ENCODE measurements around the gene ATP1A2. TPM values are rescaled to one million over a fixed set of nuclear protein-coding genes. Genes with fewer than 3 reads are reported as not detected.

Gene ATP1A2
- total RNA-seq, 1 experiment from 2014 or later: 0.15 TPM

GRCh38 chr1:160186246-160186645 is 70.7 kb downstream of the ATP1A2 start:
- ATAC-seq: no peak
- Histone ChIP-seq H3K4me3 (ENCODE audit: low read depth in 2 of 2, low read length in 2 of 2) (no peak overlapping the region), H3K9me3 (ENCODE audit: control insufficient read depth, insufficient read depth, low read depth, low read length) (no peaks in the 10 kb centered on the region), H3K27ac (ENCODE audit: low read length) (no peak overlapping the region), H3K27me3 (ENCODE audit: control insufficient read depth, insufficient read depth, low read length) (no peaks in the 10 kb centered on the region; the same call in 1 of the 2 replicates), H3K4me1 (ENCODE audit: control insufficient read depth, insufficient read depth, low read length) (no peaks in the 10 kb centered on the region), H3K36me3 (ENCODE audit: control insufficient read depth, insufficient read depth, low read length) (no peaks in the 10 kb centered on the region)
- intact Hi-C loops (cut with micrococcal nuclease; ENCODE audit: unreplicated experiment) (no loop called here), in situ Hi-C loops (cut with HindIII; ENCODE audit: low pct_unique_long_range_greater_than_20kb, low sequenced_read_pairs) (no loop called here)
- DNase-seq (ENCODE audit: low read depth, low spot score): no peak
- CTCF ChIA-PET: no interaction called here
- BruUV-seq (replicated peaks): no TSS peak
- POLR2A ChIA-PET: no interaction called here
- TF ChIP-seq CTCF (IDR thresholded peaks at IDR 0.05) (no peak), SIN3A (IDR thresholded peaks at IDR 0.05; ENCODE audit: borderline replicate concordance, insufficient read depth, low read depth, low read length) (no peak), REST (IDR thresholded peaks at IDR 0.05; ENCODE audit: insufficient read depth in 1 of 2, low read depth in 2 of 2, low read length in 1 of 2) (no peak), TCF7L2 (IDR thresholded peaks at IDR 0.05; ENCODE audit: low read depth, low read length) (no peak), POLR2AphosphoS5 (IDR thresholded peaks at IDR 0.05; ENCODE audit: low read depth, low read length) (no peak)

- no peaks in the 10 kb centered on the region for H3K9me3 ChIP-seq (ENCODE audit: control insufficient read depth, insufficient read depth, low read depth, low read length)
- H3K4me1 ChIP-seq (ENCODE audit: control insufficient read depth, insufficient read depth, low read length): no peaks in the 10 kb centered on the region
- no peak for ATAC-seq
- in situ Hi-C loops (cut with HindIII; ENCODE audit: low pct_unique_long_range_greater_than_20kb, low sequenced_read_pairs) (no loop called here), intact Hi-C loops (cut with micrococcal nuclease; ENCODE audit: unreplicated experiment) (no loop called here)
- TF ChIP-seq POLR2AphosphoS5 (IDR thresholded peaks at IDR 0.05; ENCODE audit: low read depth, low read length): no peak
- no peak for TF ChIP-seq REST (IDR thresholded peaks at IDR 0.05; ENCODE audit: insufficient read depth in 1 of 2, low read depth in 2 of 2, low read length in 1 of 2)
- TF ChIP-seq TCF7L2 (IDR thresholded peaks at IDR 0.05; ENCODE audit: low read depth, low read length): no peak
- no peak for TF ChIP-seq SIN3A (IDR thresholded peaks at IDR 0.05; ENCODE audit: borderline replicate concordance, insufficient read depth, low read depth, low read length)
- no peak for TF ChIP-seq CTCF (IDR thresholded peaks at IDR 0.05)
- H3K27ac ChIP-seq (ENCODE audit: low read length): no peak overlapping the region
- H3K27me3 ChIP-seq (ENCODE audit: control insufficient read depth, insufficient read depth, low read length): no peaks in the 10 kb centered on the region; the same call in 1 of the 2 replicates
- CTCF ChIA-PET: no interaction called here
- BruUV-seq (replicated peaks): no TSS peak
- H3K4me3 ChIP-seq (ENCODE audit: low read depth in 2 of 2, low read length in 2 of 2): no peak overlapping the region
- POLR2A ChIA-PET: no interaction called here
- DNase-seq (ENCODE audit: low read depth, low spot score): no peak
- H3K36me3 ChIP-seq (ENCODE audit: control insufficient read depth, insufficient read depth, low read length): no peaks in the 10 kb centered on the region
Measured at GRCh38 chr1:160186729-160187128, 71.2 kb downstream of the ATP1A2 start.

Measured in Panc1 (cell line).